GF-D8 (cell line): ENCODE measurements around the gene TIGD3.

Source experiments
- DNase-seq: peaks from one replicate; lab custom pipeline; 2025; lab: John Stamatoyannopoulos, UW

Gene TIGD3

GRCh38 chr11:65354265-65355012 is at the start of gene TIGD3:
Gene TIGD3 (plus strand): TSS chr11:65354751. CDS start chr11:65355809, 1,058 bp downstream.
- peak; percentile 59 for DNase-seq

GRCh38 chr11:65305501-65306268 is 48.9 kb upstream of the TIGD3 start:
- no peak for DNase-seq

GRCh38 chr11:65307298-65308229 is 47.0 kb upstream of the TIGD3 start:
- DNase-seq, result no peak

- DNase-seq, result no peak
These were observed 46.2 kb upstream of the TIGD3 start for GRCh38 chr11:65308281-65308891.

- DNase-seq, result no peak
These were observed 45.5 kb upstream of the TIGD3 start for GRCh38 chr11:65309006-65309405.

GRCh38 chr11:65310215-65310614 is 44.3 kb upstream of the TIGD3 start:
- no peak for DNase-seq

- no peak for DNase-seq
These were observed 43.8 kb upstream of the TIGD3 start for GRCh38 chr11:65310736-65311135.

- no peak for DNase-seq
These were observed 43.3 kb upstream of the TIGD3 start for GRCh38 chr11:65311170-65311678.

- no peak for DNase-seq
These were observed 39.9 kb upstream of the TIGD3 start, which contains the start of gene CDC42EP2 for GRCh38 chr11:65314501-65315203. Gene CDC42EP2 (plus strand): TSS chr11:65314866. CDS start chr11:65320899, 6,033 bp downstream.

- peak; percentile 2 for DNase-seq
These were observed 39.2 kb upstream of the TIGD3 start for GRCh38 chr11:65315204-65315865.

GRCh38 chr11:65315866-65316226 is 38.7 kb upstream of the TIGD3 start:
- no peak for DNase-seq

- DNase-seq, result no peak
These were observed 38.1 kb upstream of the TIGD3 start for GRCh38 chr11:65316227-65317024.

GRCh38 chr11:65317025-65317786 is 37.3 kb upstream of the TIGD3 start:
- peak; percentile 1 for DNase-seq

- no peak for DNase-seq
These were observed 34.0 kb upstream of the TIGD3 start for GRCh38 chr11:65320386-65321075.

GRCh38 chr11:65321076-65321475 is 33.5 kb upstream of the TIGD3 start:
- DNase-seq, result no peak

GRCh38 chr11:65321828-65322485 is 32.6 kb upstream of the TIGD3 start:
- DNase-seq, result no peak

- DNase-seq, result no peak
These were observed 30.7 kb upstream of the TIGD3 start for GRCh38 chr11:65323813-65324212.

GRCh38 chr11:65325435-65325834 is 29.1 kb upstream of the TIGD3 start:
- DNase-seq, result no peak
